ENCODE results near the gene RNF38. TPM values are rescaled to one million over a fixed set of nuclear protein-coding genes. Genes with fewer than 3 reads are reported as not detected.
"Not testable (repeated sequence)": the region's sequence is repeated elsewhere in the genome, so short reads cannot be mapped to it uniquely, and the experiment has no call there.

Gene RNF38
- total RNA-seq, 1 donor from 2014 or later, result 34.8 TPM

DNA sequence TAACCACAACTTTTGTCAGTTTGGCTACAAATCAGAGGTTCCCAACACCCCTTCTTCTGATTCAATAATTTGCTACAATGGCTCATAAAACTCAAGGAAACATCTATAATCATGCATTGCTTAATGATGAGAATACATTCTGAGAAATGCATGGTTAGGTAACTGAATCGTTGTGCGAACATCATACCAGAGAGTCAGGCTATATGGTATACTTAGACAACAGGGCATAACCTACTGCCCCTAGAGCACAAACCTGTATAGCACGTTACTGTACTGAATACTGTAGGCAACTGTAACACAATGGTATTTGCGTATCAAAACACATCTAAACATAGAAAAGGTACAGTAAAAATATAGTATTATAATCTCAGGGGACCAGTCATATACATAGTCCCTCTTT, 31.0 kb upstream of the RNF38 start:
- H3K36me3 Mint-ChIP-seq (ENCODE audit: low read depth), result peaks cover 5% of the 10 kb centered on the region
- DNase-seq (ENCODE audit: low spot score), result no peak
- H3K9me3 Mint-ChIP-seq, result no peaks in the 10 kb centered on the region
- H3K4me3 Mint-ChIP-seq (ENCODE audit: low read depth), result no peak overlapping the region
- no peak overlapping the region for H3K27ac Mint-ChIP-seq
- intact Hi-C loops (cut with micrococcal nuclease), result no loop called here
- no peaks in the 10 kb centered on the region for H3K27me3 Mint-ChIP-seq (ENCODE audit: low read depth)
- peaks cover 14% of the 10 kb centered on the region for H3K4me1 Mint-ChIP-seq (ENCODE audit: low read depth)

- no peaks in the 10 kb centered on the region for H3K27me3 Mint-ChIP-seq (ENCODE audit: low read depth)
- intact Hi-C loops (cut with micrococcal nuclease), result no loop called here
- H3K4me1 Mint-ChIP-seq (ENCODE audit: low read depth), result peaks cover 22% of the 10 kb centered on the region
- peaks cover 9% of the 10 kb centered on the region for H3K36me3 Mint-ChIP-seq (ENCODE audit: low read depth)
- DNase-seq (ENCODE audit: low spot score), result no peak
- H3K9me3 Mint-ChIP-seq, result no peaks in the 10 kb centered on the region
- H3K27ac Mint-ChIP-seq, result no peak overlapping the region
- no peak overlapping the region for H3K4me3 Mint-ChIP-seq (ENCODE audit: low read depth)
These were observed 26.9 kb upstream of the RNF38 start for GRCh38 chr9:36426945-36427344.

DNA sequence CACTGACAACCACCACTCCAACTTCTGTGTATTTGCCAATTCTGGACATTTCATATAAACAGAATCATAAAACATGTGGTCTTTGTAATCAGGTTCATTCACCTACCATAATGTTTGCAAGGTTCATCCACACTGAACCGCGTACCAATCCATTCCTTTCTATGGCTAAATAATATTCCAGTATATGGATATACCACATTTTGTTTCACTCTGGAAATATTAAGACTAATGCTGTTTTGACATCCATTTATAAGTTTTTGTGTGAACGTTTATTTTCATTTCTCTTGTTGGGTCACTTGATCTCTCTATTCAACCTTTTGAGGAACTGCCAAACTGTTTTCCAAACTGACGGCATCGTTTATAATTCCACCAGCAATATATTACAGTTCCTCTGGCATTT, 26.3 kb upstream of the RNF38 start:
- Mint-ChIP-seq H3K9me3 (no peaks in the 10 kb centered on the region), H3K36me3 (ENCODE audit: low read depth) (peaks cover 12% of the 10 kb centered on the region), H3K27ac (no peak overlapping the region), H3K27me3 (ENCODE audit: low read depth) (no peaks in the 10 kb centered on the region), H3K4me3 (ENCODE audit: low read depth) (no peak overlapping the region), H3K4me1 (ENCODE audit: low read depth) (peaks cover 22% of the 10 kb centered on the region)
- intact Hi-C loops (cut with micrococcal nuclease), result no loop called here
- DNase-seq (ENCODE audit: low spot score), result no peak

DNA sequence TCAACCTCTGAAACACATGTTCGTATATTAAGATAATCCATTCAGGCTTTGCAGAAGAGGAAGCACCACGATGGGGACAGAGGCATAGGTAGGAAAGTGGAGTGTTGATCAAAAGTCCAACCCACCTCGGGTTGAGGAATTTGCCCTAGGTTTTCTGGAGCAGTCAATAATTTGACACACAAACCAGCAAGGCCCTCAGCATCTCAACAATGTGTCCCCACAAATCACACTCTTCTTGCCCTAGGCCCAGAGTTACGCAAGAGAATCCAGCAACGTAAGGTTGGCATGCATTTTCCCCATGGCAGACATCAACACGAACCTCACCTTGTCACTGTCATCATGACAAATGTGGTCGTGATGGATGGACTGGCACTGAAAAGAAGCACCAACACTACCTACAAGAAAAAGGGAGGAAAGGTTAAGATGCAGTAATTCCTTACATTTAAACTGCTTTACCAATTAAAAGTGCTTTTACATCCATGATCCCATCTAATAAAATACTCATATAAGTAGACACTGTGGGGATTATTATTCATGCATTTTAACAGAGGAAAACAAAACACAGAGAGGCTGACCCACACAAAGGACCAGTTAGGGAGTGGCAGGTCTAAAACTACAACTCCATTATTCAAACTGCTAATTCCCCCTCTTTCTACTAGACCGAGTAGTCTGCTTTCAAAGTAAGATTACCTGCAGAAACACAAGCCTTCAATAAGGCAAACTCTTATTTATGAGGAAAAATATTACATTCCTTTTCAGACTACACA, 24.4 kb upstream of the RNF38 start:
- DNase-seq (ENCODE audit: low spot score), result no peak
- Mint-ChIP-seq H3K27me3 (ENCODE audit: low read depth) (no peaks in the 10 kb centered on the region), H3K27ac (no peak overlapping the region), H3K36me3 (ENCODE audit: low read depth) (peaks cover 20% of the 10 kb centered on the region), H3K4me3 (ENCODE audit: low read depth) (no peak overlapping the region), H3K4me1 (ENCODE audit: low read depth) (peaks cover 22% of the 10 kb centered on the region), H3K9me3 (no peaks in the 10 kb centered on the region)
- intact Hi-C loops (cut with micrococcal nuclease), result no loop called here

- Mint-ChIP-seq H3K4me3 (ENCODE audit: low read depth) (no peak overlapping the region), H3K4me1 (ENCODE audit: low read depth) (peaks cover 20% of the 10 kb centered on the region)
These were observed 23.1 kb upstream of the RNF38 start for GRCh38 chr9:36423206-36423605.

DNA sequence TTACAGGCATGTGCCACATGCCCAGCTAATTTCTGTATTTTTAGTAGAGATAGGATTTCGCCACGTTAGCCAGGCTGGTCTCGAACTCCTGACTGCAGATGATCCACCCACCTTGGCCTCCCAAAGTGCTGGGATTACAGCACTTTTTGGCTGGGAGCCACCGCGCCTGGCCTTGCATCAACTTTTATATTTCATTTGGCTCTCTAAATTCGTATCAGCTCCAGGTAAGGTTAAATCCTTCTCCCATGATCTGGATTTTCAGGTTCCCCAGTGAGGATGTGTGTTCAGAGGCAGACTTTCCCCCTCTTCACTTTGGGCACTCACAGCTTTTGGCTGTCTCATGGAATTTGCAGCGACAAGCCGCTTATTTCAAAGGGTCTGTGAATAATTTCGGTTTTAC, 16.8 kb upstream of the RNF38 start:
- intact Hi-C loops (cut with micrococcal nuclease), result no loop called here
- no peaks in the 10 kb centered on the region for H3K4me1 Mint-ChIP-seq (ENCODE audit: low read depth)
- peaks cover 14% of the 10 kb centered on the region for H3K36me3 Mint-ChIP-seq (ENCODE audit: low read depth)
- no peaks in the 10 kb centered on the region for H3K9me3 Mint-ChIP-seq
- H3K4me3 Mint-ChIP-seq (ENCODE audit: low read depth), result no peak overlapping the region
- DNase-seq (ENCODE audit: low spot score), result no peak
- H3K27me3 Mint-ChIP-seq (ENCODE audit: low read depth), result no peaks in the 10 kb centered on the region
- no peak overlapping the region for H3K27ac Mint-ChIP-seq

More at GRCh38 chr9:36423206-36423605, 23.1 kb upstream of the RNF38 start:
- Mint-ChIP-seq H3K27me3 (ENCODE audit: low read depth) (no peaks in the 10 kb centered on the region), H3K36me3 (ENCODE audit: low read depth) (peaks cover 23% of the 10 kb centered on the region), H3K27ac (no peak overlapping the region), H3K9me3 (no peaks in the 10 kb centered on the region)
- DNase-seq (ENCODE audit: low spot score), result no peak
- intact Hi-C loops (cut with micrococcal nuclease), result no loop called here

GRCh38 chr9:36415822-36416525, 15.9 kb upstream of the RNF38 start:
- Mint-ChIP-seq H3K4me1 (ENCODE audit: low read depth) (no peaks in the 10 kb centered on the region), H3K27ac (no peak overlapping the region), H3K27me3 (ENCODE audit: low read depth) (no peaks in the 10 kb centered on the region), H3K36me3 (ENCODE audit: low read depth) (peaks cover 9% of the 10 kb centered on the region), H3K4me3 (ENCODE audit: low read depth) (no peak overlapping the region), H3K9me3 (no peaks in the 10 kb centered on the region)
- intact Hi-C loops (cut with micrococcal nuclease), result no loop called here
- DNase-seq (ENCODE audit: low spot score), result no peak

GRCh38 chr9:36411410-36411809, 11.3 kb upstream of the RNF38 start:
- H3K4me1 Mint-ChIP-seq (ENCODE audit: low read depth); H3K9me3 Mint-ChIP-seq; H3K4me3 Mint-ChIP-seq (ENCODE audit: low read depth); DNase-seq (ENCODE audit: low spot score); H3K36me3 Mint-ChIP-seq (ENCODE audit: low read depth); intact Hi-C loops (cut with micrococcal nuclease); H3K27ac Mint-ChIP-seq; H3K27me3 Mint-ChIP-seq (ENCODE audit: low read depth): not testable (repeated sequence)

- not testable (repeated sequence) for H3K36me3 Mint-ChIP-seq (ENCODE audit: low read depth); DNase-seq (ENCODE audit: low spot score); H3K27me3 Mint-ChIP-seq (ENCODE audit: low read depth); H3K9me3 Mint-ChIP-seq; H3K4me3 Mint-ChIP-seq (ENCODE audit: low read depth); H3K27ac Mint-ChIP-seq; H3K4me1 Mint-ChIP-seq (ENCODE audit: low read depth)
- intact Hi-C loops (cut with micrococcal nuclease), result loop anchor here (10.0 kb wide), 1 partner anchor 1056 kb away; the partner anchor contains the start of gene ZBTB5
These were observed 9.0 kb upstream of the RNF38 start for GRCh38 chr9:36409076-36409475.

DNA sequence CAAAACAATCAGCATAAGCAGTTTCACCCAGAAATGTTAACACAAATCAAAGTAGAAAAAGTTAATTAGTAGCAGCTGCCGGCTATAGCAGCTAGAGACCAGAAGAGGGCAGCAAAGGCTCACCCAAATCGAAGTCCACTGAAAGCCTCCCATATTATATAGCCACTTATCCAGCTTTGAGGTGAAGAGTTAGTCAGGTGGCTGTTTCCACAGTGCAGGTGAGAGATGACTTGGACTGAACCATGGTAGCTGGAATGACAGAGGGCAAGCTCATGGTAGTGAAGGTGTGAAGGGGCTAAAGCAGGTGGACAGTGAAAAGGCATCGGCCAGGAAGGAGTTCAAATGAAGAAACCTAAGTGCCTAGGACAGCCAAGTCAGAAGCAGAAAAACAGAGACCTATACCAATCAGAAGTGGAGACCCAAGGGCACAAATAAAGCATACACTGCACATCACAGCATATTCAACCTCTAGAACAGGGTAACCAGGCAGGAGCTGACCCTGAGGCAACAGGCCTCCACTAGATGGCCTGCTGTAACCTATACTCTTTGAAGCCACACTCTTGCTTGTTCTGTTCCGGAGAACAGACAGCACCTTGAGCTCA, 7.2 kb upstream of the RNF38 start:
- intact Hi-C loops (cut with micrococcal nuclease), result loop anchor here (1.0 to 10.0 kb wide), 5 partner anchors 43 to 1058 kb away; partner anchors contain the start of gene ZBTB5
- H3K9me3 Mint-ChIP-seq, result no peaks in the 10 kb centered on the region
- no peak overlapping the region for H3K4me3 Mint-ChIP-seq (ENCODE audit: low read depth)
- peak overlapping the region; percentile 27 for H3K27ac Mint-ChIP-seq
- DNase-seq (ENCODE audit: low spot score), result peak; percentile 37
- H3K4me1 Mint-ChIP-seq (ENCODE audit: low read depth), result peaks cover 4% of the 10 kb centered on the region
- H3K27me3 Mint-ChIP-seq (ENCODE audit: low read depth), result no peaks in the 10 kb centered on the region
- H3K36me3 Mint-ChIP-seq (ENCODE audit: low read depth), result no peaks in the 10 kb centered on the region

- intact Hi-C loops (cut with micrococcal nuclease), result loop anchor here (5.0 to 10.0 kb wide), 3 partner anchors 170 to 1085 kb away; partner anchors contain the start of genes MELK, POLR1E and ZBTB5
- H3K9me3 Mint-ChIP-seq, result peaks cover 6% of the 10 kb centered on the region
- H3K27me3 Mint-ChIP-seq (ENCODE audit: low read depth), result no peaks in the 10 kb centered on the region
- peak overlapping the region; percentile 6 for H3K27ac Mint-ChIP-seq
- DNase-seq (ENCODE audit: low spot score), result no peak
- H3K4me1 Mint-ChIP-seq (ENCODE audit: low read depth), result peaks cover 25% of the 10 kb centered on the region
- peaks cover 17% of the 10 kb centered on the region for H3K36me3 Mint-ChIP-seq (ENCODE audit: low read depth)
- H3K4me3 Mint-ChIP-seq (ENCODE audit: low read depth), result no peak overlapping the region
These were observed 2.5 kb upstream of the RNF38 start for GRCh38 chr9:36402536-36402935.

DNA sequence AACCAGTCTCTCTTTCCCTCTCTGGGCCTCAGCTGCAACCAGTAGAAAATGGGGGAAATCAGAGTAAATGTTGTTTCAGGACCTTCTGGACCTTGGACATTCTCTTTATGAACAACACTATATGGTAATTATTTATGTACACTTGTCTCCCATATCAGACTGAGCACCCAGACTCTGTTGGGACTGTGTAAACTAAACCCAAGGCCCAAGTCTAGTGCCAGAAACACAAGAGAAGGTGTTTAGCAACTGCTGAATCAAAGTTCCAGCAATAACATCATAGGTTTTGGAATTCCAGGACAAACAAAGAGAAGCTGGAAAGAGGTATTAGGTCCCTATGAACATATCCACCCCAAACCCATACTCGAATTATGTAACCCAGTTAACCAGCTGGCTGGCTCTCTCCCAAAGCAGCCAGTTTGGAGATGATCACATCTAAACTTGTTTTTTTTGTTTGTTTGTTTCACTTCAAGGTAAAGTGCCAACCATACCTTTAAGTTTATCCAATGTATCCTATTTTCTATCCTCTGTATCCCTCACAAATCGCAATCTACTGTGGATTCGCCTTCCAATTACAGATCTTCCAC, 1.9 kb upstream of the RNF38 start:
- peak overlapping the region; percentile 6 for H3K27ac Mint-ChIP-seq
- intact Hi-C loops (cut with micrococcal nuclease), result loop anchor here (2.0 to 10.0 kb wide), 6 partner anchors 57 to 1085 kb away; partner anchors contain the start of genes CLTA, GNE, MELK and POLR1E

More for the DNA sequence above, 1.9 kb upstream of the RNF38 start:
- H3K4me1 Mint-ChIP-seq (ENCODE audit: low read depth), result peaks cover 22% of the 10 kb centered on the region
- peak overlapping the region; percentile 94 for H3K4me3 Mint-ChIP-seq (ENCODE audit: low read depth)
- H3K9me3 Mint-ChIP-seq, result peaks cover 6% of the 10 kb centered on the region
- H3K27me3 Mint-ChIP-seq (ENCODE audit: low read depth), result no peaks in the 10 kb centered on the region
- H3K36me3 Mint-ChIP-seq (ENCODE audit: low read depth), result peaks cover 21% of the 10 kb centered on the region
- no peak for DNase-seq (ENCODE audit: low spot score)
